GM12878 (cell line): ENCODE results near the gene THAP5. TPM values are rescaled to one million over a fixed set of nuclear protein-coding genes. Genes with fewer than 3 reads are reported as not detected.

Experiments
- ATAC-seq: fragments of 200-7000 bp; cut with Tn5 transposase; 3 replicates; pipeline ENCODE4 v1.9.1; 2020; ENCODE audit warnings: mild to moderate bottlenecking, moderate library complexity
- BruUV-seq: library from RNA; stranded (reverse); fragments of 400-500 nt; replicated peaks from 2 replicates; lab custom pipeline; 2021; lab: Mats Ljungman, UMichigan
- CTCF ChIA-PET: fragments of 300-600 bp; sonication (Branson Sonifier 250); formaldehyde crosslinking; extraction: SDS; loops from one replicate; lab custom pipeline; 2021; ENCODE audit warnings: inconsistent platforms; lab: Yijun Ruan, JAX
- POLR2A ChIA-PET: fragments of 350-600 bp; formaldehyde crosslinking; extraction: SDS; loops from one replicate; lab custom pipeline; 2021; ENCODE audit warnings: inconsistent platforms; lab: Charles Lee
- RAD21 ChIA-PET: fragments of 300-600 bp; sonication (Branson Sonifier 250); formaldehyde crosslinking; loops from one replicate; lab custom pipeline; 2023; ENCODE audit warnings: antibody characterized with exemption; ENCODE audit not compliant: unreplicated experiment; lab: Charles Lee
- SMC1A ChIA-PET: fragments of 300-600 bp; sonication (Branson Sonifier 250); formaldehyde crosslinking; loops from one replicate; lab custom pipeline; 2023; ENCODE audit not compliant: unreplicated experiment, uncharacterized antibody; lab: Charles Lee
- DNase-seq: peaks from one replicate; pipeline ENCODE4 v3.0.0-alpha.2; 2011; ENCODE audit warnings: low read depth, low spot score
- FAIRE-seq: peaks from 3 replicates; lab custom pipeline; 2011; peaks lifted over from hg19 to GRCh38; lab: Jason Lieb, UNC
- H2AFZ ChIP-seq: 2 replicates; pipeline ENCODE4 v1.6.0; 2011; ENCODE audit warnings: low read depth, low read length, control low read depth; ENCODE audit not compliant: control insufficient read depth
- H3K27ac ChIP-seq: 2 replicates; pipeline ENCODE4 v1.5.1; 2011; ENCODE audit warnings: control low read depth; ENCODE audit not compliant: control insufficient read depth, insufficient read depth
- H3K27me3 ChIP-seq, 2 experiments: replicated peaks in 1 of 2; 2 replicates each; pipeline versions ENCODE4 v1.6.0 to v1.6.1; 2011; ENCODE audit warnings: low read length in 1 of 2; ENCODE audit not compliant: control insufficient read depth in 2 of 2, insufficient read depth in 2 of 2
- H3K36me3 ChIP-seq, 2 experiments: 2 replicates each; pipeline ENCODE4 v1.5.1; 2011; ENCODE audit warnings: low read length in 1 of 2; ENCODE audit not compliant: control insufficient read depth in 2 of 2, insufficient read depth in 2 of 2
- H3K4me1 ChIP-seq: 2 replicates; pipeline ENCODE4 v1.6.1; 2011; ENCODE audit warnings: mild to moderate bottlenecking, low read length, moderate library complexity, mixed read lengths; ENCODE audit not compliant: control insufficient read depth, insufficient read depth
- H3K4me2 ChIP-seq: 2 replicates; pipeline ENCODE4 v1.6.0; 2011; ENCODE audit warnings: control low read depth; ENCODE audit not compliant: control insufficient read depth, insufficient read depth
- H3K4me3 ChIP-seq: fragments of 200-600 bp; sonication (generic); 2 replicates; pipeline ENCODE4 v1.5.1; 2016
- H3K79me2 ChIP-seq: 2 replicates; pipeline ENCODE4 v1.6.0; 2011; ENCODE audit warnings: low read length; ENCODE audit not compliant: control insufficient read depth, insufficient read depth
- H3K9ac ChIP-seq: 2 replicates; pipeline ENCODE4 v1.8.0; 2011; ENCODE audit warnings: low read length, control low read depth, mixed read lengths; ENCODE audit not compliant: control insufficient read depth, insufficient read depth
- H3K9me3 ChIP-seq: replicated peaks from 3 replicates; pipeline ENCODE4 v1.5.1; 2011; ENCODE audit warnings: mild to moderate bottlenecking, low read length; ENCODE audit not compliant: control insufficient read depth, insufficient read depth
- H4K20me1 ChIP-seq: 2 replicates; pipeline ENCODE4 v1.6.0; 2011; ENCODE audit not compliant: control insufficient read depth, insufficient read depth
- ASH2L ChIP-seq: fragments of 300-600, 200-600 bp; sonication (generic); IDR thresholded peaks from 2 replicates; pipeline ENCODE4 v1.6.1; 2017; ENCODE audit warnings: low read depth, mild to moderate bottlenecking, borderline replicate concordance
- CBX3 ChIP-seq: fragments of 200-600 bp; sonication (generic); IDR thresholded peaks from 2 replicates; pipeline ENCODE4 v1.6.1; 2016; ENCODE audit warnings: low read depth, borderline replicate concordance
- CHD4 ChIP-seq: fragments of 200-600 bp; sonication (generic); IDR thresholded peaks from 2 replicates; pipeline ENCODE4 v1.6.1; 2016; ENCODE audit warnings: mild to moderate bottlenecking
- CREM ChIP-seq: IDR thresholded peaks from 2 replicates; pipeline ENCODE4 v1.6.1; 2014; ENCODE audit warnings: antibody characterized with exemption, low read depth
- FOS ChIP-seq: IDR thresholded peaks from 3 replicates; pipeline ENCODE4 v1.6.1; 2011; ENCODE audit warnings: borderline replicate concordance; ENCODE audit not compliant: insufficient read length; ENCODE audit errors: extremely low read depth
- FOXK2 ChIP-seq: fragments of 450-650 bp; IDR thresholded peaks from 2 replicates; pipeline ENCODE4 v1.6.1; 2017; ENCODE audit warnings: mild to moderate bottlenecking, moderate library complexity
- HDAC6 ChIP-seq: fragments of 200-600 bp; sonication (generic); IDR thresholded peaks from one replicate; pipeline ENCODE4 v1.8.0; 2017; ENCODE audit warnings: antibody characterized with exemption; ENCODE audit not compliant: unreplicated experiment
- NFXL1 ChIP-seq: fragments of 450-650 bp; IDR thresholded peaks from 2 replicates; pipeline ENCODE4 v1.6.1; 2017; ENCODE audit warnings: antibody characterized with exemption, mild to moderate bottlenecking, borderline replicate concordance
- NFYA ChIP-seq: IDR thresholded peaks from 2 replicates; pipeline ENCODE4 v1.6.1; 2011; ENCODE audit warnings: low read depth, mild to moderate bottlenecking, low read length, improper control_type of control experiment, borderline replicate concordance
- NR2C2 ChIP-seq: IDR thresholded peaks from 2 replicates; pipeline ENCODE4 v1.6.1; 2011; ENCODE audit warnings: borderline replicate concordance, low read depth; ENCODE audit not compliant: control insufficient read depth, insufficient read length
- NR2F1 ChIP-seq: fragments of 450-650 bp; conservative IDR thresholded peaks from 2 replicates; pipeline ENCODE4 v1.6.1; 2017; ENCODE audit warnings: mild to moderate bottlenecking
- SMARCA5 ChIP-seq: fragments of 450-650 bp; IDR thresholded peaks from 2 replicates; pipeline ENCODE4 v1.6.1; 2017; ENCODE audit warnings: mild to moderate bottlenecking
- STAT3 ChIP-seq: IDR thresholded peaks from 2 replicates; pipeline ENCODE4 v1.6.1; 2011; ENCODE audit warnings: low read depth, low read length, improper control_type of control experiment
- SUPT20H ChIP-seq: IDR thresholded peaks from 2 replicates; pipeline ENCODE4 v1.6.1; 2011; ENCODE audit warnings: low read depth, mild to moderate bottlenecking, low read length, moderate library complexity, borderline replicate concordance; ENCODE audit not compliant: control insufficient read depth
- YY1 ChIP-seq: IDR thresholded peaks from 2 replicates; pipeline ENCODE4 v1.6.1; 2011; ENCODE audit warnings: low read depth, mild to moderate bottlenecking, low read length
- ZZZ3 ChIP-seq: IDR thresholded peaks from 2 replicates; pipeline ENCODE4 v1.6.1; 2011; ENCODE audit warnings: low read depth; ENCODE audit not compliant: control insufficient read depth, insufficient read length
- WGBS: methylation state at CpG from one replicate; pipeline ENCODE4 v1.1.6; 2016; ENCODE audit warnings: low lambda C conversion rate; ENCODE audit not compliant: insufficient replicate concordance, insufficient coverage; ENCODE audit errors: missing lambda C conversion rate; 5-methylcytosine and 5-hydroxymethylcytosine counted together
- in situ Hi-C: fragments of 300-500 bp; cut with MboI; formaldehyde crosslinking; loops from 9 replicates; pipeline ENCODE4 v1.14.3; 2018; ENCODE audit warnings: mixed read lengths
- intact Hi-C: fragments of 100-400 bp; cut with micrococcal nuclease; formaldehyde crosslinking; loops from one replicate; pipeline ENCODE4 v1.14.2; 2022; ENCODE audit not compliant: unreplicated experiment
- polyA plus RNA-seq, 11 experiments: library from polyadenylated mRNA; depleted of rRNA in 4 of 11; unstranded in 6 of 11; stranded (reverse) in 5 of 11; fragments of >200 nt; fragmentation: Nextera tagmentation in 4 of 11; fragmentation: Illumina TruSeq in 1 of 11; extraction: Ambion mirVana in 4 of 11; extraction: Trizol in 1 of 11; gene quantifications; 1 replicate in 1 of 11; 2 replicates in 10 of 11; pipeline versions ENCODE4 v1.2.1 to v1.2.3, GENCODE V29; 2011 to 2016; ENCODE audit warnings: inconsistent platforms in 2 of 11, missing spikeins in 2 of 11, low read depth in 1 of 11
- total RNA-seq, 4 experiments: library from RNA; depleted of rRNA in 3 of 4; stranded (reverse); fragments of >200 nt in 3 of 4; fragmentation: Illumina TruSeq in 1 of 4; extraction: Trizol in 1 of 4; gene quantifications; 2 replicates each; pipeline versions ENCODE4 v1.2.1 to v1.2.3, GENCODE V29; 2013 to 2021
- TF ChIP-seq, protein P1 (sequence below), 3 experiments: IDR thresholded peaks in 2 of 3; conservative IDR thresholded peaks in 1 of 3; 2 replicates each; pipeline ENCODE4 v1.5.1; 2011; ENCODE audit warnings: low read depth in 3 of 3, low read length in 3 of 3, mild to moderate bottlenecking in 3 of 3, control low read depth in 2 of 3, moderate library complexity in 2 of 3, inconsistent platforms in 1 of 3, mixed read lengths in 1 of 3; ENCODE audit not compliant: control insufficient read depth in 2 of 3, insufficient read depth in 1 of 3; ENCODE audit errors: extremely low read depth in 1 of 3
- TF ChIP-seq, protein P2 (sequence below): IDR thresholded peaks from 2 replicates; pipeline ENCODE4 v1.6.1; 2011; ENCODE audit warnings: low read depth, low read length, improper control_type of control experiment, borderline replicate concordance
- TF ChIP-seq, protein P3 (sequence below): fragments of 450-650 bp; IDR thresholded peaks from 2 replicates; pipeline ENCODE4 v1.6.1; 2018; ENCODE audit warnings: borderline replicate concordance, mild to moderate bottlenecking; ENCODE audit not compliant: partially characterized antibody

The THAP5 gene
- total and polyA plus RNA-seq, 10 of the 15 experiments (the other 5 are each of a cell fraction or from before 2014, with no cell fraction given) = 13.0 to 47.7 (median 24.2) TPM

DNA sequence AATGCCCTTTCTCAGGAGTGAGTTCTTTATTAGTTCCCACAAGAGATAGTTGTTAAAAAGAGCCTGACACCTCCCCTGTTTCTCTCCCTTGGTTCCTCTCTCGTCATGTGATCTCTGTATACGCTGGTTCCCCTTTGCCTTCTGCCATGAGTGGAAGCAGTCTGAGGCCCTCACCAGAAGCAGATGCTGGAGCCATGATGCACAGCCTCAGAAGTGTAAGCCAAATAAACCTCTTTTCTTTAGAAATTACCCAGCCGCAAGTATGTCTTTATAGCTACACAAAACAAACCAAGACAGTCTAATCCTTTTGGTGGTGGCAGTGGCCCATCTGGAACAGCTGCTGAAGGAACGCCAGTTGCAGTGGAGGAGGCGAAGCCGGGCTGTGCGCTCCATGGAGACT, 9.4 kb upstream of the THAP5 start (continued):
- no peak for TF ChIP-seq NFYA
- no peak for TF ChIP-seq NFXL1
- no peak for TF ChIP-seq YY1
- no peak for TF ChIP-seq NR2C2
- TF ChIP-seq, protein P1, sequence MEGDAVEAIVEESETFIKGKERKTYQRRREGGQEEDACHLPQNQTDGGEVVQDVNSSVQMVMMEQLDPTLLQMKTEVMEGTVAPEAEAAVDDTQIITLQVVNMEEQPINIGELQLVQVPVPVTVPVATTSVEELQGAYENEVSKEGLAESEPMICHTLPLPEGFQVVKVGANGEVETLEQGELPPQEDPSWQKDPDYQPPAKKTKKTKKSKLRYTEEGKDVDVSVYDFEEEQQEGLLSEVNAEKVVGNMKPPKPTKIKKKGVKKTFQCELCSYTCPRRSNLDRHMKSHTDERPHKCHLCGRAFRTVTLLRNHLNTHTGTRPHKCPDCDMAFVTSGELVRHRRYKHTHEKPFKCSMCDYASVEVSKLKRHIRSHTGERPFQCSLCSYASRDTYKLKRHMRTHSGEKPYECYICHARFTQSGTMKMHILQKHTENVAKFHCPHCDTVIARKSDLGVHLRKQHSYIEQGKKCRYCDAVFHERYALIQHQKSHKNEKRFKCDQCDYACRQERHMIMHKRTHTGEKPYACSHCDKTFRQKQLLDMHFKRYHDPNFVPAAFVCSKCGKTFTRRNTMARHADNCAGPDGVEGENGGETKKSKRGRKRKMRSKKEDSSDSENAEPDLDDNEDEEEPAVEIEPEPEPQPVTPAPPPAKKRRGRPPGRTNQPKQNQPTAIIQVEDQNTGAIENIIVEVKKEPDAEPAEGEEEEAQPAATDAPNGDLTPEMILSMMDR (IDR thresholded peaks at IDR 0.05 in 2 of 3, conservative IDR thresholded peaks at IDR 0.05 in 1 of 3; ENCODE audit: control insufficient read depth in 2 of 3, extremely low read depth in 1 of 3, insufficient read depth in 1 of 3, low read depth in 3 of 3, low read length in 3 of 3) = no peak
- TF ChIP-seq ASH2L = no peak
- no peak for TF ChIP-seq ZZZ3

DNA sequence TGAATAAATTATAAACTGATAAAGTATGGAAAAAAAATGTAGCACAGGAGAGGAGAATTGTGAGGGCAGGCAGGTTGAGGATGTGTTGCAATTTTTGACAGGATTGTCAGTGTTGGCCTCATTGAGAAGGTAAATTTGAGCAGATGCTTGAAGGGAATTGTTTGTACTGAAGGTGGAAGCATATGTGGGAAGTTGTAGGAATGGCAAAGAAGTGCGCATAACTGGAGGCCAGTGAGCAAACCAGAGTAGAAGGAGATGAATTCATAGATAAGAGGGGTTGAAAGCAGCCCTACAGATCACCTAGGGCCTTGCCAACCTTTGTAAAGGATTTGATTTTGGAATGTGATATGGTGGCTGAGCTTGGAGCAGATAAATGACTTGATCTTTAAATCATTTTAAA, 6.6 kb upstream of the THAP5 start:
- BruUV-seq = no TSS peak
- in situ Hi-C loops (no loop called here), intact Hi-C loops (no loop called here)
- DNase-seq (no peak), FAIRE-seq (no peak), ATAC-seq (no peak)
- 100% methylated on average over 1 of the region's 1 CpG for WGBS
- no peaks in the 10 kb centered on the region for H3K27me3 ChIP-seq
- no peak overlapping the region for H3K4me3 ChIP-seq
- H3K4me2 ChIP-seq = no peak overlapping the region
- ChIA-PET SMC1A (interaction anchor here (1.1 kb wide), 1 partner anchor 52 kb away, joined by 3 read pairs; no protein-coding TSS in a partner anchor), POLR2A (interaction anchor here (0.5 kb wide), 1 partner anchor 78 kb away, joined by 5 read pairs; no protein-coding TSS in a partner anchor), CTCF (interaction anchor here (1.8 kb wide), 1 partner anchor 49 kb away, joined by 5 read pairs; no protein-coding TSS in a partner anchor), RAD21 (no interaction called here)
- peaks cover 24% of the 10 kb centered on the region for H3K79me2 ChIP-seq
- H3K9me3 ChIP-seq = peaks cover 3% of the 10 kb centered on the region; the same call in 2 of the 3 replicates
- H2AFZ ChIP-seq = no peak overlapping the region
- H3K36me3 ChIP-seq = peaks cover 0 to 3% of the 10 kb centered on the region in 2 experiments; a peak in 1 of 4 replicates
- H4K20me1 ChIP-seq = no peaks in the 10 kb centered on the region
- H3K9ac ChIP-seq = no peak overlapping the region
- H3K27ac ChIP-seq = no peak overlapping the region
- H3K4me1 ChIP-seq = no peaks in the 10 kb centered on the region
- TF ChIP-seq YY1 = no peak
- TF ChIP-seq CBX3 = no peak
- TF ChIP-seq, protein P2, sequence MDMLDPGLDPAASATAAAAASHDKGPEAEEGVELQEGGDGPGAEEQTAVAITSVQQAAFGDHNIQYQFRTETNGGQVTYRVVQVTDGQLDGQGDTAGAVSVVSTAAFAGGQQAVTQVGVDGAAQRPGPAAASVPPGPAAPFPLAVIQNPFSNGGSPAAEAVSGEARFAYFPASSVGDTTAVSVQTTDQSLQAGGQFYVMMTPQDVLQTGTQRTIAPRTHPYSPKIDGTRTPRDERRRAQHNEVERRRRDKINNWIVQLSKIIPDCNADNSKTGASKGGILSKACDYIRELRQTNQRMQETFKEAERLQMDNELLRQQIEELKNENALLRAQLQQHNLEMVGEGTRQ = no peak
- TF ChIP-seq CHD4 = no peak
- no peak for TF ChIP-seq SUPT20H
- no peak for TF ChIP-seq FOS
- no peak for TF ChIP-seq NR2F1
- TF ChIP-seq CREM = no peak
- TF ChIP-seq, protein P3, sequence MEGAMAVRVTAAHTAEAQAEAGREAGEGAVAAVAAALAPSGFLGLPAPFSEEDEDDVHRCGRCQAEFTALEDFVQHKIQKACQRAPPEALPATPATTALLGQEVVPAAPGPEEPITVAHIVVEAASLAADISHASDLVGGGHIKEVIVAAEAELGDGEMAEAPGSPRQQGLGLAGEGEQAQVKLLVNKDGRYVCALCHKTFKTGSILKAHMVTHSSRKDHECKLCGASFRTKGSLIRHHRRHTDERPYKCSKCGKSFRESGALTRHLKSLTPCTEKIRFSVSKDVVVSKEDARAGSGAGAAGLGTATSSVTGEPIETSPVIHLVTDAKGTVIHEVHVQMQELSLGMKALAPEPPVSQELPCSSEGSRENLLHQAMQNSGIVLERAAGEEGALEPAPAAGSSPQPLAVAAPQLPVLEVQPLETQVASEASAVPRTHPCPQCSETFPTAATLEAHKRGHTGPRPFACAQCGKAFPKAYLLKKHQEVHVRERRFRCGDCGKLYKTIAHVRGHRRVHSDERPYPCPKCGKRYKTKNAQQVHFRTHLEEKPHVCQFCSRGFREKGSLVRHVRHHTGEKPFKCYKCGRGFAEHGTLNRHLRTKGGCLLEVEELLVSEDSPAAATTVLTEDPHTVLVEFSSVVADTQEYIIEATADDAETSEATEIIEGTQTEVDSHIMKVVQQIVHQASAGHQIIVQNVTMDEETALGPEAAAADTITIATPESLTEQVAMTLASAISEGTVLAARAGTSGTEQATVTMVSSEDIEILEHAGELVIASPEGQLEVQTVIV = no peak
- no peak for TF ChIP-seq FOXK2
- no peak for TF ChIP-seq SMARCA5
- no peak for TF ChIP-seq NFXL1
- TF ChIP-seq HDAC6 = no peak
- TF ChIP-seq STAT3 = no peak
